Lower lobe of right lung (tissue), 2 donors: ENCODE measurements around the gene STXBP3. TPM values are rescaled to one million over a fixed set of nuclear protein-coding genes. Genes with fewer than 3 reads are reported as not detected.
A peak's percentile ranks its signal among the peaks of the same experiment; 100 is the strongest.

ENCODE experiments used
- ATAC-seq, 2 donors: fragments of 200-7000 bp; cut with Tn5 transposase; one replicate each; pipeline ENCODE4 v1.9.1; 2020 to 2022; ENCODE audit warnings: mild to moderate bottlenecking in 2 of 2, moderate library complexity in 2 of 2
- DNase-seq: peaks from one replicate; pipeline ENCODE4 v3.0.0-alpha.2; 2020
- H3K27ac ChIP-seq: fragments of 200-600 bp; one replicate; pipeline ENCODE4 v1.8.0; 2022
- H3K27me3 ChIP-seq: fragments of 200-600 bp; one replicate; pipeline ENCODE4 v1.8.0; 2022; ENCODE audit warnings: low read depth
- H3K36me3 ChIP-seq: fragments of 200-600 bp; one replicate; pipeline ENCODE4 v1.8.0; 2022; ENCODE audit warnings: mild to moderate bottlenecking
- H3K4me1 ChIP-seq: fragments of 200-600 bp; one replicate; pipeline ENCODE4 v1.8.0; 2022
- H3K4me3 ChIP-seq: fragments of 200-600 bp; one replicate; pipeline ENCODE4 v1.8.0; 2022; ENCODE audit warnings: mild to moderate bottlenecking
- H3K9me3 ChIP-seq: fragments of 200-600 bp; one replicate; pipeline ENCODE4 v1.8.0; 2022
- CTCF ChIP-seq: fragments of 200-600 bp; IDR thresholded peaks from one replicate; pipeline ENCODE4 v1.8.0; 2022; ENCODE audit warnings: antibody characterized with exemption, mild to moderate bottlenecking
- intact Hi-C: fragments of 100-400 bp; cut with DNase I; formaldehyde crosslinking; loops from one replicate; pipeline ENCODE4 v1.11.0; 2022
- total RNA-seq: library from RNA; stranded (reverse); fragmentation: NEBNext Ultra II Directional; extraction: Animal tissue kit (Norgen Biotek cat#: 25700); gene quantifications from one replicate; pipeline ENCODE4 v1.2.1, GENCODE V29; 2021
- donor health status: DM: no; HTN: yes; CAD: no; lungs with severe emphysema.

Gene STXBP3
- total RNA-seq, 1 donor from 2014 or later: 54.4 TPM

- Histone ChIP-seq H3K36me3 (no peaks in the 10 kb centered on the region), H3K4me3 (no peak overlapping the region), H3K27me3 (no peaks in the 10 kb centered on the region), H3K9me3 (no peaks in the 10 kb centered on the region), H3K27ac (no peak overlapping the region), H3K4me1 (no peaks in the 10 kb centered on the region)
- no peak for DNase-seq
- intact Hi-C loops: no loop called here
- ATAC-seq: no peak
- TF ChIP-seq CTCF: no peak
Observed at GRCh38 chr1:108742253-108742652, 4.2 kb upstream of the STXBP3 start.

GRCh38 chr1:108745980-108746381, 493 bp upstream of the STXBP3 start:
- ATAC-seq (no peak), DNase-seq (no peak)
- H3K9me3 ChIP-seq: no peaks in the 10 kb centered on the region
- H3K27me3 ChIP-seq: no peaks in the 10 kb centered on the region
- TF ChIP-seq CTCF: no peak
- H3K27ac ChIP-seq: peak overlapping the region; percentile 97
- H3K36me3 ChIP-seq: no peaks in the 10 kb centered on the region
- intact Hi-C loops: no loop called here
- peak overlapping the region; percentile 88 for H3K4me3 ChIP-seq
- peaks cover 19% of the 10 kb centered on the region for H3K4me1 ChIP-seq

- H3K36me3 ChIP-seq: peaks cover 4% of the 10 kb centered on the region
- H3K4me3 ChIP-seq: peak overlapping the region; percentile 88
- H3K27ac ChIP-seq: peak overlapping the region; percentile 97
- no peaks in the 10 kb centered on the region for H3K27me3 ChIP-seq
- ATAC-seq (peak; percentile 85 to 86), DNase-seq (peak; percentile 84)
- no peak for TF ChIP-seq CTCF
- intact Hi-C loops: no loop called here
- peaks cover 22% of the 10 kb centered on the region for H3K4me1 ChIP-seq
- H3K9me3 ChIP-seq: no peaks in the 10 kb centered on the region
Observed at GRCh38 chr1:108747171-108747850, 837 bp downstream of the STXBP3 start.

- DNase-seq (no peak), ATAC-seq (no peak)
- peak overlapping the region; percentile 88 for H3K4me3 ChIP-seq
- H3K27me3 ChIP-seq: no peaks in the 10 kb centered on the region
- peaks cover 9% of the 10 kb centered on the region for H3K36me3 ChIP-seq
- TF ChIP-seq CTCF: no peak
- intact Hi-C loops: no loop called here
- peaks cover 22% of the 10 kb centered on the region for H3K4me1 ChIP-seq
- H3K27ac ChIP-seq: peak overlapping the region; percentile 97
- H3K9me3 ChIP-seq: no peaks in the 10 kb centered on the region
Observed at GRCh38 chr1:108747898-108748297, 1.4 kb downstream of the STXBP3 start.

- Histone ChIP-seq H3K4me3 (no peak overlapping the region), H3K4me1 (peaks cover 22% of the 10 kb centered on the region), H3K27me3 (no peaks in the 10 kb centered on the region), H3K9me3 (no peaks in the 10 kb centered on the region), H3K27ac (no peak overlapping the region), H3K36me3 (peaks cover 20% of the 10 kb centered on the region)
- intact Hi-C loops: no loop called here
- no peak for TF ChIP-seq CTCF
- ATAC-seq (no peak), DNase-seq (no peak)
Observed at GRCh38 chr1:108749081-108749480, 2.6 kb downstream of the STXBP3 start.
